ENCODE measurements around the gene ADGRL1. TPM values are rescaled to one million over a fixed set of nuclear protein-coding genes. Genes with fewer than 3 reads are reported as not detected.

Gene ADGRL1
- total RNA-seq, 1 experiment from 2014 or later: 88.6 TPM

- ChIA-PET CTCF (no interaction called here), POLR2A (no interaction called here), RAD21 (ENCODE audit: low non-redundant PET in 1 of 2, low total read pairs in 2 of 2, uncharacterized antibody in 2 of 2, unreplicated experiment in 2 of 2) (no interaction called here)
- no TSS peak for BruUV-seq (replicated peaks)
- Histone ChIP-seq H3K27ac (ENCODE audit: low read depth, low read length) (no peak overlapping the region), H2AFZ (ENCODE audit: low read depth, low read length, poor library complexity, severe bottlenecking) (no peak overlapping the region), H3K79me2 (ENCODE audit: insufficient read depth, low read length) (no peaks in the 10 kb centered on the region), H3K4me2 (ENCODE audit: low read length) (no peak overlapping the region), H4K20me1 (ENCODE audit: insufficient read depth) (no peaks in the 10 kb centered on the region), H3K9ac (ENCODE audit: low read length) (no peak overlapping the region), H3K4me3 (replicated peaks in 1 of 2; ENCODE audit: low read depth in 1 of 2, low read length in 2 of 2) (no peak overlapping the region), H3K9me3 (ENCODE audit: control insufficient read depth in 1 of 2, insufficient read depth in 1 of 2, low read depth in 1 of 2, low read length in 2 of 2) (no peaks in the 10 kb centered on the region), H3K36me3 (ENCODE audit: control insufficient read depth in 1 of 2, insufficient read depth in 2 of 2, low read length in 2 of 2) (peaks cover 15 to 19% of the 10 kb centered on the region in 2 experiments; a peak in 3 of 4 replicates), H3K4me1 (ENCODE audit: control insufficient read depth in 1 of 2, insufficient read depth in 2 of 2, low read length in 2 of 2) (no peaks in the 10 kb centered on the region), H3K27me3 (ENCODE audit: insufficient read depth, low read length) (no peaks in the 10 kb centered on the region), H3K9me2 (ENCODE audit: insufficient read depth) (no peaks in the 10 kb centered on the region)
- DNase-seq (ENCODE audit: low read depth, low spot score) (no peak), ATAC-seq (no peak)
- intact Hi-C loops (cut with micrococcal nuclease): no loop called here
- no peak for TF ChIP-seq EGR1 (IDR thresholded peaks at IDR 0.05; ENCODE audit: low read depth)
- TF ChIP-seq ATF3 (IDR thresholded peaks at IDR 0.05): no peak
Measured at GRCh38 chr19:14166999-14167575, 38.9 kb downstream of the ADGRL1 start.

- no peak overlapping the region for H3K27ac ChIP-seq (ENCODE audit: low read depth, low read length)
- TF ChIP-seq SRF (IDR thresholded peaks at IDR 0.05; ENCODE audit: low read depth) (no peak), CEBPB (IDR thresholded peaks at IDR 0.05; ENCODE audit: low read depth) (no peak), ELF1 (IDR thresholded peaks at IDR 0.05; ENCODE audit: borderline replicate concordance, low read depth) (no peak), POLR2A (IDR thresholded peaks at IDR 0.05; ENCODE audit: borderline replicate concordance, extremely low read depth, insufficient read depth, insufficient read length) (no peak), EZH2 (IDR thresholded peaks at IDR 0.05) (no peak), MAX (IDR thresholded peaks at IDR 0.05) (no peak), ZBTB33 (IDR thresholded peaks at IDR 0.05; ENCODE audit: extremely low read depth, insufficient replicate concordance, low read length) (no peak), JUND (IDR thresholded peaks at IDR 0.05) (no peak), REST (IDR thresholded peaks at IDR 0.05; ENCODE audit: low read depth) (no peak), YY1 (IDR thresholded peaks at IDR 0.05; ENCODE audit: extremely low read depth, insufficient replicate concordance, low read depth, low read length) (no peak), TCF7L2 (IDR thresholded peaks at IDR 0.05; ENCODE audit: borderline replicate concordance, extremely low read depth, insufficient read depth, insufficient read length) (no peak)
- BruUV-seq (replicated peaks): no TSS peak
- no peak for DNase-seq (ENCODE audit: low read depth, low spot score)
- no peaks in the 10 kb centered on the region for H3K9me3 ChIP-seq (ENCODE audit: control insufficient read depth in 1 of 2, insufficient read depth in 1 of 2, low read depth in 1 of 2, low read length in 2 of 2)
- POLR2A ChIA-PET: no interaction called here
- CTCF ChIA-PET: no interaction called here
- no peaks in the 10 kb centered on the region for H3K27me3 ChIP-seq (ENCODE audit: insufficient read depth, low read length)
- H3K4me1 ChIP-seq (ENCODE audit: control insufficient read depth in 1 of 2, insufficient read depth in 2 of 2, low read length in 2 of 2): no peaks in the 10 kb centered on the region
- ATAC-seq: no peak
- H3K36me3 ChIP-seq (ENCODE audit: control insufficient read depth in 1 of 2, insufficient read depth in 2 of 2, low read length in 2 of 2): peaks cover 16 to 17% of the 10 kb centered on the region in 2 experiments; a peak in 3 of 4 replicates
- H3K9me2 ChIP-seq (ENCODE audit: insufficient read depth): no peaks in the 10 kb centered on the region
- H3K4me2 ChIP-seq (ENCODE audit: low read length): no peak overlapping the region
- H3K79me2 ChIP-seq (ENCODE audit: insufficient read depth, low read length): no peaks in the 10 kb centered on the region
- no peak overlapping the region for H3K9ac ChIP-seq (ENCODE audit: low read length)
- RAD21 ChIA-PET (ENCODE audit: low non-redundant PET in 1 of 2, low total read pairs in 2 of 2, uncharacterized antibody in 2 of 2, unreplicated experiment in 2 of 2): no interaction called here
- intact Hi-C loops (cut with micrococcal nuclease): no loop called here
- no peaks in the 10 kb centered on the region for H4K20me1 ChIP-seq (ENCODE audit: insufficient read depth)
- no peak overlapping the region for H2AFZ ChIP-seq (ENCODE audit: low read depth, low read length, poor library complexity, severe bottlenecking)
- no peak overlapping the region for H3K4me3 ChIP-seq (replicated peaks in 1 of 2; ENCODE audit: low read depth in 1 of 2, low read length in 2 of 2)
Measured at GRCh38 chr19:14165990-14166830, 39.8 kb downstream of the ADGRL1 start.
